H9 (cell line): ENCODE measurements around the gene SLC44A1. TPM values are rescaled to one million over a fixed set of nuclear protein-coding genes. Genes with fewer than 3 reads are reported as not detected.
A peak's percentile ranks its signal among the peaks of the same experiment; 100 is the strongest.

Experiments used
- DNase-seq: peaks from one replicate; pipeline ENCODE4 v3.0.0-alpha.2; 2017
- H2AFZ ChIP-seq: one replicate; pipeline ENCODE4 v1.6.1; 2013; ENCODE audit warnings: mild to moderate bottlenecking, low read length, control low read depth, moderate library complexity
- H2AK5ac ChIP-seq: 2 replicates; pipeline ENCODE4 v1.6.1; 2013; ENCODE audit warnings: low read length, control low read depth, mixed read lengths; ENCODE audit not compliant: insufficient read length
- H2BK120ac ChIP-seq: one replicate; pipeline ENCODE4 v1.6.1; 2013; ENCODE audit warnings: low read depth, mild to moderate bottlenecking, low read length, control low read depth, inconsistent platforms; ENCODE audit not compliant: poor library complexity, severe bottlenecking
- H2BK12ac ChIP-seq: 2 replicates; pipeline ENCODE4 v1.6.1; 2013; ENCODE audit warnings: low read length, control low read depth, mixed read lengths, low read depth; ENCODE audit not compliant: insufficient read length
- H2BK15ac ChIP-seq: 2 replicates; pipeline ENCODE4 v1.6.1; 2013; ENCODE audit warnings: low read depth, low read length, control low read depth
- H2BK20ac ChIP-seq: one replicate; pipeline ENCODE4 v1.6.1; 2013; ENCODE audit warnings: low read depth, mild to moderate bottlenecking, low read length, control low read depth, inconsistent platforms; ENCODE audit not compliant: poor library complexity, severe bottlenecking
- H2BK5ac ChIP-seq: 2 replicates; pipeline ENCODE4 v1.6.1; 2013; ENCODE audit warnings: low read length, control low read depth, mixed read lengths; ENCODE audit not compliant: insufficient read length
- H3K14ac ChIP-seq: 2 replicates; pipeline ENCODE4 v1.6.1; 2013; ENCODE audit warnings: low read length, control low read depth; ENCODE audit not compliant: insufficient read depth
- H3K18ac ChIP-seq: 2 replicates; pipeline ENCODE4 v1.6.1; 2013; ENCODE audit warnings: low read depth, mild to moderate bottlenecking, mixed read lengths, low read length, control low read depth; ENCODE audit not compliant: insufficient read length
- H3K23ac ChIP-seq: 2 replicates; pipeline ENCODE4 v1.6.1; 2013; ENCODE audit warnings: low read length, control low read depth, mixed read lengths, low read depth; ENCODE audit not compliant: insufficient read length
- H3K23me2 ChIP-seq: 2 replicates; pipeline ENCODE4 v1.6.1; 2013; ENCODE audit warnings: low read depth, mild to moderate bottlenecking, mixed read lengths, low read length, control low read depth; ENCODE audit not compliant: insufficient read length, poor library complexity, severe bottlenecking
- H3K27ac ChIP-seq: 2 replicates; pipeline ENCODE4 v1.5.1; 2013; ENCODE audit warnings: low read length, control low read depth, mixed read lengths, low read depth; ENCODE audit not compliant: insufficient read length
- H3K27me3 ChIP-seq: 2 replicates; pipeline ENCODE4 v1.6.1; 2013; ENCODE audit warnings: low read length, control low read depth, inconsistent platforms; ENCODE audit not compliant: insufficient read depth
- H3K4ac ChIP-seq: 2 replicates; pipeline ENCODE4 v1.6.1; 2013; ENCODE audit warnings: low read depth, mild to moderate bottlenecking, control low read depth, inconsistent platforms, low read length, moderate library complexity
- H3K4me1 ChIP-seq: 2 replicates; pipeline ENCODE4 v1.6.1; 2013; ENCODE audit warnings: low read length, control low read depth, inconsistent platforms; ENCODE audit not compliant: insufficient read depth
- H3K4me2 ChIP-seq: 2 replicates; pipeline ENCODE4 v1.6.1; 2013; ENCODE audit warnings: low read length, control low read depth, mixed read lengths; ENCODE audit not compliant: insufficient read length, insufficient read depth
- H3K56ac ChIP-seq: 2 replicates; pipeline ENCODE4 v1.6.1; 2013; ENCODE audit warnings: low read depth, mild to moderate bottlenecking, mixed read lengths, low read length, control low read depth; ENCODE audit not compliant: insufficient read length
- H3K79me1 ChIP-seq: 2 replicates; pipeline ENCODE4 v1.6.1; 2013; ENCODE audit warnings: low read depth, mild to moderate bottlenecking, moderate library complexity, low read length, control low read depth, inconsistent platforms; ENCODE audit not compliant: insufficient read depth, poor library complexity, severe bottlenecking
- H3K79me2 ChIP-seq: 2 replicates; pipeline ENCODE4 v1.6.1; 2013; ENCODE audit warnings: low read length, control low read depth, inconsistent platforms; ENCODE audit not compliant: insufficient read depth
- H3K9ac ChIP-seq: 2 replicates; pipeline ENCODE4 v1.6.1; 2013; ENCODE audit warnings: low read length, control low read depth, mixed read lengths; ENCODE audit not compliant: insufficient read length; ENCODE audit errors: extremely low read depth
- H3K9me3 ChIP-seq: one replicate; pipeline ENCODE4 v1.6.1; 2013; ENCODE audit warnings: low read depth, low read length, inconsistent platforms; ENCODE audit not compliant: control insufficient read depth
- H3T11ph ChIP-seq: one replicate; pipeline ENCODE4 v1.6.1; 2013; ENCODE audit warnings: mild to moderate bottlenecking, low read length, control low read depth, inconsistent platforms
- H4K20me1 ChIP-seq: one replicate; pipeline ENCODE4 v1.6.1; 2013; ENCODE audit not compliant: control insufficient read depth, insufficient read length, insufficient read depth
- H4K5ac ChIP-seq: 2 replicates; pipeline ENCODE4 v1.6.1; 2013; ENCODE audit warnings: low read depth, mild to moderate bottlenecking, mixed read lengths, low read length, control low read depth; ENCODE audit not compliant: insufficient read length
- H4K8ac ChIP-seq: replicated peaks from 2 replicates; pipeline ENCODE4 v1.6.1; 2013; ENCODE audit warnings: low read length, control low read depth, mixed read lengths, low read depth; ENCODE audit not compliant: insufficient read length
- H4K91ac ChIP-seq: 2 replicates; pipeline ENCODE4 v1.6.1; 2013; ENCODE audit warnings: low read depth, mild to moderate bottlenecking, moderate library complexity, mixed read lengths, low read length, control low read depth; ENCODE audit not compliant: insufficient read length
- H3K27ac Mint-ChIP-seq, 3 experiments: 2 replicates in 2 of 3; 3 replicates in 1 of 3; pipeline ENCODE4 v1.8.0; 2020 to 2021; ENCODE audit warnings: mixed read lengths in 3 of 3, mild to moderate bottlenecking in 1 of 3, moderate library complexity in 1 of 3
- H3K27me3 Mint-ChIP-seq: 2 replicates; pipeline ENCODE4 v1.8.0; 2021; ENCODE audit warnings: low read depth, mild to moderate bottlenecking, moderate library complexity, mixed read lengths
- H3K36me3 Mint-ChIP-seq, 3 experiments: 2 replicates in 2 of 3; 3 replicates in 1 of 3; pipeline ENCODE4 v1.8.0; 2020 to 2021; ENCODE audit warnings: low read depth in 3 of 3, mixed read lengths in 3 of 3; ENCODE audit not compliant: insufficient read depth in 1 of 3
- H3K4me1 Mint-ChIP-seq, 2 experiments: 2 replicates each; pipeline ENCODE4 v1.8.0; 2020; ENCODE audit warnings: mixed read lengths in 2 of 2
- H3K4me3 Mint-ChIP-seq, 2 experiments: 2 replicates in 1 of 2; 3 replicates in 1 of 2; pipeline ENCODE4 v1.8.0; 2020 to 2021; ENCODE audit warnings: mild to moderate bottlenecking in 2 of 2, mixed read lengths in 2 of 2, moderate library complexity in 1 of 2
- H3K9me3 Mint-ChIP-seq, 2 experiments: 2 replicates in 1 of 2; 3 replicates in 1 of 2; pipeline ENCODE4 v1.8.0; 2020; ENCODE audit warnings: mild to moderate bottlenecking in 2 of 2, mixed read lengths in 2 of 2, moderate library complexity in 1 of 2
- WGBS: extraction: QIAGEN DNeasy Blood & Tissue Kit; methylation state at CpG from one replicate; pipeline ENCODE4 v1.1.7; 2013; ENCODE audit warnings: missing lambda C conversion rate, low lambda C conversion rate, mixed read lengths; ENCODE audit not compliant: insufficient read length; ENCODE audit errors: extremely low coverage; 5-methylcytosine and 5-hydroxymethylcytosine counted together
- total RNA-seq: library from RNA; stranded (reverse); gene quantifications from 2 replicates; pipeline ENCODE4 v1.2.1, GENCODE V29; 2021
- TF ChIP-seq, protein P1 (sequence below): fragments of 200-600 bp; sonication (generic); conservative IDR thresholded peaks from 3 replicates; pipeline ENCODE4 v1.8.0; 2021; ENCODE audit warnings: antibody characterized with exemption, mild to moderate bottlenecking

SLC44A1 gene
- total RNA-seq, 1 experiment from 2014 or later: 60.7 TPM

GRCh38 chr9:105475302-105475701, 230.9 kb downstream of the SLC44A1 start:
- no peak overlapping the region for H3K4ac ChIP-seq
- no peaks in the 10 kb centered on the region for H3K79me1 ChIP-seq
- no peak overlapping the region for H3K4me2 ChIP-seq
- H2BK20ac ChIP-seq: no peak overlapping the region
- H3K27me3 ChIP-seq: no peaks in the 10 kb centered on the region
- H3K23ac ChIP-seq: no peak overlapping the region
- no peak for DNase-seq
- H3K9me3 ChIP-seq: no peaks in the 10 kb centered on the region
- peaks cover 2% of the 10 kb centered on the region; the same call in 1 of the 2 replicates for H3K4me1 ChIP-seq
- H2BK5ac ChIP-seq: no peak overlapping the region
- H3K14ac ChIP-seq: no peak overlapping the region
- no peaks in the 10 kb centered on the region for H3K79me2 ChIP-seq
- no CpG with 5 or more reads among the region's 2 CpGs for WGBS
- H4K91ac ChIP-seq: no peak overlapping the region
- Mint-ChIP-seq H3K4me3 (no peak overlapping the region), H3K36me3 (peaks cover 0 to 4% (median 0%) of the 10 kb centered on the region in 3 experiments; a peak in 1 of 7 replicates), H3K27ac (peak overlapping the region in 1 of 3 experiments; percentile 6; a peak in 1 of 7 replicates), H3K4me1 (no peaks in the 10 kb centered on the region; a peak in 1 of 4 replicates), H3K27me3 (no peaks in the 10 kb centered on the region), H3K9me3 (no peaks in the 10 kb centered on the region)
- H3T11ph ChIP-seq: no peak overlapping the region
- no peak overlapping the region for H3K27ac ChIP-seq
- TF ChIP-seq, protein P1, sequence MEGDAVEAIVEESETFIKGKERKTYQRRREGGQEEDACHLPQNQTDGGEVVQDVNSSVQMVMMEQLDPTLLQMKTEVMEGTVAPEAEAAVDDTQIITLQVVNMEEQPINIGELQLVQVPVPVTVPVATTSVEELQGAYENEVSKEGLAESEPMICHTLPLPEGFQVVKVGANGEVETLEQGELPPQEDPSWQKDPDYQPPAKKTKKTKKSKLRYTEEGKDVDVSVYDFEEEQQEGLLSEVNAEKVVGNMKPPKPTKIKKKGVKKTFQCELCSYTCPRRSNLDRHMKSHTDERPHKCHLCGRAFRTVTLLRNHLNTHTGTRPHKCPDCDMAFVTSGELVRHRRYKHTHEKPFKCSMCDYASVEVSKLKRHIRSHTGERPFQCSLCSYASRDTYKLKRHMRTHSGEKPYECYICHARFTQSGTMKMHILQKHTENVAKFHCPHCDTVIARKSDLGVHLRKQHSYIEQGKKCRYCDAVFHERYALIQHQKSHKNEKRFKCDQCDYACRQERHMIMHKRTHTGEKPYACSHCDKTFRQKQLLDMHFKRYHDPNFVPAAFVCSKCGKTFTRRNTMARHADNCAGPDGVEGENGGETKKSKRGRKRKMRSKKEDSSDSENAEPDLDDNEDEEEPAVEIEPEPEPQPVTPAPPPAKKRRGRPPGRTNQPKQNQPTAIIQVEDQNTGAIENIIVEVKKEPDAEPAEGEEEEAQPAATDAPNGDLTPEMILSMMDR: peak; percentile 64
- H2BK120ac ChIP-seq: no peak overlapping the region
- no peak overlapping the region for H4K5ac ChIP-seq
- no peak overlapping the region for H3K18ac ChIP-seq
- no peak overlapping the region for H3K56ac ChIP-seq
- H2AFZ ChIP-seq: no peak overlapping the region
- no peak overlapping the region for H2BK12ac ChIP-seq
- H3K9ac ChIP-seq: no peak overlapping the region
- no peaks in the 10 kb centered on the region for H4K20me1 ChIP-seq
- no peak overlapping the region for H2BK15ac ChIP-seq
- no peak overlapping the region for H2AK5ac ChIP-seq
- no peak overlapping the region for H4K8ac ChIP-seq
- H3K23me2 ChIP-seq: no peaks in the 10 kb centered on the region
